NT2/D1 (cell line): Measurements from ENCODE around the gene TEKT1.

Experiments used
- SUZ12 ChIP-seq: IDR thresholded peaks from 2 replicates; pipeline ENCODE4 v1.6.1; 2011; ENCODE audit not compliant: insufficient read length, insufficient read depth; ENCODE audit errors: extremely low read depth
- ZNF274 ChIP-seq: IDR thresholded peaks from 2 replicates; pipeline ENCODE4 v1.6.1; 2011; ENCODE audit warnings: mild to moderate bottlenecking, low read depth, low read length

- TF ChIP-seq ZNF274 (no peak), SUZ12 (no peak)
These were observed 75.8 kb downstream of the TEKT1 start, which contains the start of gene XAF1 for GRCh38 chr17:6755731-6756184.
